Osteoblast (primary cell): ENCODE data around the gene AHCYL2. TPM values are rescaled to one million over a fixed set of nuclear protein-coding genes. Genes with fewer than 3 reads are reported as not detected.

Experiments used
- DNase-seq: peaks from one replicate; pipeline ENCODE4 v3.0.0; 2011; ENCODE audit warnings: low spot score, mixed read lengths; ENCODE audit not compliant: insufficient read length; ENCODE audit errors: missing footprints
- H2AFZ ChIP-seq: 2 replicates; pipeline ENCODE4 v1.6.0; 2011; ENCODE audit warnings: mild to moderate bottlenecking, low read length
- H3K27ac ChIP-seq: 2 replicates; pipeline ENCODE4 v1.5.1; 2011; ENCODE audit warnings: mild to moderate bottlenecking, low read depth, low read length, moderate library complexity
- H3K27me3 ChIP-seq: 2 replicates; pipeline ENCODE4 v1.6.0; 2012; ENCODE audit warnings: mild to moderate bottlenecking, control low read depth, inconsistent platforms, low read length, moderate library complexity; ENCODE audit not compliant: insufficient read depth
- H3K36me3 ChIP-seq: 2 replicates; pipeline ENCODE4 v1.5.1; 2011; ENCODE audit warnings: mild to moderate bottlenecking, low read length, control low read depth, moderate library complexity; ENCODE audit not compliant: insufficient read depth
- H3K4me1 ChIP-seq: 2 replicates; pipeline ENCODE4 v1.5.1; 2011; ENCODE audit warnings: mild to moderate bottlenecking, low read length, control low read depth, moderate library complexity; ENCODE audit not compliant: insufficient read depth
- H3K4me2 ChIP-seq: 2 replicates; pipeline ENCODE4 v1.6.0; 2011; ENCODE audit warnings: mild to moderate bottlenecking, low read length; ENCODE audit not compliant: insufficient read depth
- H3K4me3 ChIP-seq: fragments of 200-600 bp; sonication (generic); 3 replicates; pipeline ENCODE4 v1.5.1; 2012; ENCODE audit warnings: mild to moderate bottlenecking, low read length, inconsistent platforms; ENCODE audit not compliant: insufficient read depth
- H3K79me2 ChIP-seq: 2 replicates; pipeline ENCODE4 v1.6.0; 2012; ENCODE audit warnings: mild to moderate bottlenecking, low read length, control low read depth, inconsistent platforms; ENCODE audit not compliant: insufficient read depth
- H3K9me3 ChIP-seq: 2 replicates; pipeline ENCODE4 v1.5.1; 2011; ENCODE audit warnings: low read depth, low read length, control low read depth
- H4K20me1 ChIP-seq: 2 replicates; pipeline ENCODE4 v1.6.0; 2012; ENCODE audit warnings: mild to moderate bottlenecking, low read length, control low read depth; ENCODE audit not compliant: insufficient read depth
- CTCF ChIP-seq: IDR thresholded peaks from 2 replicates; pipeline ENCODE4 v1.5.1; 2011; ENCODE audit warnings: mild to moderate bottlenecking, low read depth, low read length, moderate library complexity; ENCODE audit errors: extremely low read depth
- total RNA-seq: library from RNA; depleted of rRNA; stranded (reverse); fragments of >200 nt; gene quantifications from 2 replicates; pipeline ENCODE4 v1.2.3, GENCODE V29; 2012

The AHCYL2 gene
- total RNA-seq, 1 donor: 10.1 TPM

GRCh38 chr7:129270077-129270476 lies 45.2 kb downstream of the AHCYL2 start:
- H3K4me2 ChIP-seq: no peak overlapping the region
- no peak for TF ChIP-seq CTCF
- no peaks in the 10 kb centered on the region for H3K4me1 ChIP-seq
- H3K27me3 ChIP-seq: no peaks in the 10 kb centered on the region
- H3K4me3 ChIP-seq: no peak overlapping the region
- no peaks in the 10 kb centered on the region for H3K79me2 ChIP-seq
- no peak overlapping the region for H2AFZ ChIP-seq
- no peak for DNase-seq
- no peaks in the 10 kb centered on the region for H3K9me3 ChIP-seq
- no peaks in the 10 kb centered on the region for H3K36me3 ChIP-seq
- H4K20me1 ChIP-seq: no peaks in the 10 kb centered on the region
- H3K27ac ChIP-seq: no peak overlapping the region

DNA sequence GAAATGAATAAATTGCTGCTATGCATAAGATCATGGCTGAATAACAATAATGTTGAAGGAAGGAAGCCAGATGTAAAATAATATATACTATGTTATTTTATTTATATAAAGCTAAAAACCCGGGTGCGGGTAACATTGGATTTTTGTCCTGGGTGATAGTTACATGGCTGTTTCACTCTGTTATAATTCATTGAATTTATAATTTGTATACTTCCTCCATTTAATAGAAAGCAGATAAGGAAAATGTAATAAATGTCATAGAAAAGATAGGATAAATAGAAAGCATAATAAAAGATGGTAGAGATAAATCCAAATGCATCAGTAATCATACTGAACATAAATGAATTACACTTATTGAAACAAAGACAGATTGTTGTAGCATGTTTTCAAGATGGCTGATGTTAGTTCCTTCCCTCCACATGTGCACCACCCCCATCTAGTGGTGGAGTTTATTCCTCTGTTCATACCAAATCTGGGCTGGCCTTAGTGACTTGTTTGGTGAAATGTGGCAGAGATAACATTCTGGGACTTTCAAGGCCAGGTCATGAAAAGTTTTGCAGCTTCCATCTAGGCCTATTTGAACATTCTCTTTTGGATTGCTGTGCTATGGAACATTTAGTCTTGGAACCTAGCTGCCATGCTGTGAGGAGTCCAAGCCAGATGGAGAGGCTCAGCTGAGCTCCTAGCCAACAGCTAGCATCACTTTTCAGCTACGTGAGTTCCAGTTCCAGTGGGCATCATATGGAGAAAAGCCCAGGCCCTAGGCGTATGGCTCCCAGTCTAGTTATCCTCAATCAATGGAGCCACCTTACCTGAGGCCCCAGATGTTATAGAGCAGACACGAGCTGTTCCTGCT lies 46.9 kb downstream of the AHCYL2 start:
- no peak overlapping the region for H3K4me3 ChIP-seq
- H3K27me3 ChIP-seq: no peaks in the 10 kb centered on the region
- peak; percentile 83 for TF ChIP-seq CTCF
- H3K9me3 ChIP-seq: no peaks in the 10 kb centered on the region
- H3K27ac ChIP-seq: no peak overlapping the region
- peak overlapping the region; percentile 61 for H2AFZ ChIP-seq
- peak; percentile 63 for DNase-seq
- H4K20me1 ChIP-seq: no peaks in the 10 kb centered on the region
- H3K4me1 ChIP-seq: no peaks in the 10 kb centered on the region
- no peaks in the 10 kb centered on the region for H3K79me2 ChIP-seq
- no peak overlapping the region for H3K4me2 ChIP-seq
- H3K36me3 ChIP-seq: no peaks in the 10 kb centered on the region

DNA sequence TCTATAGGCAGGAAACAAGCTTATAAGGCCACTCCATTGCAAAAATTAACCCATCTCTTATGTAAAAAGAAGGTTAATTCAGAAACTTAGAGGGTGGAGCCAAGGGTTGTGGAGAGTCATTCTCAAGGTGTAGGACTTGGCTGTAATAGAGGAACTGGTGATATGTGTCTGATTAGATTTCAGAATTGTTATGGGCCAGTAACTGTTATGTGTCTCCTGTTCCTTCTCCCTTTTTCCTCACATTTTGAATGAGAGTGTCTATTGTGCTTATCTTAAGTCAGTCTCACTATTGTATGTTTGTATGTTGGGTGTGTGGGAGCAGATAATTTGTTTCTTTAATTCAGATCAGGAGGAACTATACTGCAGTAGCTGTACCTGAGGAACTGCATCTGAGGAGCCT lies 49.1 kb downstream of the AHCYL2 start:
- TF ChIP-seq CTCF: no peak
- Histone ChIP-seq H3K4me2 (no peak overlapping the region), H3K79me2 (no peaks in the 10 kb centered on the region), H3K27me3 (no peaks in the 10 kb centered on the region), H4K20me1 (no peaks in the 10 kb centered on the region), H3K9me3 (no peaks in the 10 kb centered on the region), H3K4me3 (no peak overlapping the region), H3K4me1 (no peaks in the 10 kb centered on the region), H2AFZ (no peak overlapping the region), H3K27ac (no peak overlapping the region), H3K36me3 (no peaks in the 10 kb centered on the region)
- DNase-seq: no peak

- no peak for TF ChIP-seq CTCF
- H3K9me3 ChIP-seq: no peaks in the 10 kb centered on the region
Observed at GRCh38 chr7:129277629-129278028, 52.8 kb downstream of the AHCYL2 start.

More at GRCh38 chr7:129277629-129278028, 52.8 kb downstream of the AHCYL2 start:
- Histone ChIP-seq H3K36me3 (no peaks in the 10 kb centered on the region), H3K27ac (no peak overlapping the region), H3K4me1 (no peaks in the 10 kb centered on the region), H3K4me3 (no peak overlapping the region), H3K4me2 (no peak overlapping the region), H2AFZ (no peak overlapping the region), H3K27me3 (no peaks in the 10 kb centered on the region), H3K79me2 (no peaks in the 10 kb centered on the region), H4K20me1 (no peaks in the 10 kb centered on the region)
- DNase-seq: no peak
